HepG2 (cell line): ENCODE measurements around the gene TF. TPM values are rescaled to one million over a fixed set of nuclear protein-coding genes. Genes with fewer than 3 reads are reported as not detected.

ENCODE experiments used
- CENPBD1 ChIP-seq: sonication (generic); formaldehyde crosslinking; IDR thresholded peaks from 2 replicates; pipeline ENCODE4 v1.8.0; 2022; ENCODE audit warnings: missing genetic modification reagents, low read depth, mild to moderate bottlenecking, borderline replicate concordance
- EEA1 ChIP-seq: sonication (generic); formaldehyde crosslinking; IDR thresholded peaks from 2 replicates; pipeline ENCODE4 v1.5.1; 2020; ENCODE audit warnings: mild to moderate bottlenecking, missing genetic modification reagents, borderline replicate concordance
- EHMT2 ChIP-seq: fragments of 200-600 bp; sonication (generic); IDR thresholded peaks from 2 replicates; pipeline ENCODE4 v1.7.0; 2017; ENCODE audit warnings: antibody characterized with exemption, low read depth, low read length, borderline replicate concordance
- GTF2F1 ChIP-seq: fragments of 150-350 bp; IDR thresholded peaks from 2 replicates; pipeline ENCODE4 v1.6.1; 2014; ENCODE audit warnings: low read length
- JUND ChIP-seq: sonication (generic); formaldehyde crosslinking; IDR thresholded peaks from 2 replicates; pipeline ENCODE4 v1.8.0; 2022; ENCODE audit warnings: mild to moderate bottlenecking, missing genetic modification reagents
- KDM3A ChIP-seq: IDR thresholded peaks from 2 replicates; pipeline ENCODE4 v1.6.1; 2018; ENCODE audit warnings: low read depth, missing compliant biosample characterization
- MAFF ChIP-seq: IDR thresholded peaks from 2 replicates; pipeline ENCODE4 v1.6.1; 2011; ENCODE audit warnings: low read depth, low read length, improper control_type of control experiment
- MBNL3 ChIP-seq: fragments of 250-450 bp; sonication (Bioruptor Pico); conservative IDR thresholded peaks from 2 replicates; pipeline ENCODE4 v1.8.0; 2022; ENCODE audit warnings: mild to moderate bottlenecking, inconsistent platforms
- MEF2D ChIP-seq: sonication (generic); formaldehyde crosslinking; IDR thresholded peaks from 2 replicates; pipeline ENCODE4 v1.5.1; 2020; ENCODE audit warnings: mild to moderate bottlenecking, missing genetic modification reagents
- PHF8 ChIP-seq: sonication (generic); formaldehyde crosslinking; IDR thresholded peaks from 2 replicates; pipeline ENCODE4 v1.5.0; 2020; ENCODE audit warnings: missing genetic modification reagents
- POLR2AphosphoS5 ChIP-seq: IDR thresholded peaks from 2 replicates; pipeline ENCODE4 v1.6.1; 2012; ENCODE audit warnings: low read depth, low read length
- PRMT3 ChIP-seq: sonication (generic); formaldehyde crosslinking; IDR thresholded peaks from 2 replicates; pipeline ENCODE4 v1.8.1; 2022; ENCODE audit warnings: low read depth, mild to moderate bottlenecking, moderate library complexity, missing genetic modification reagents, borderline replicate concordance
- SALL2 ChIP-seq: sonication (generic); formaldehyde crosslinking; IDR thresholded peaks from 2 replicates; pipeline ENCODE4 v1.8.1; 2023; ENCODE audit warnings: mild to moderate bottlenecking, missing genetic modification reagents, inconsistent platforms
- ZEB1 ChIP-seq: IDR thresholded peaks from 2 replicates; pipeline ENCODE4 v1.6.1; 2012; ENCODE audit warnings: mild to moderate bottlenecking, low read depth, inconsistent platforms; ENCODE audit not compliant: insufficient replicate concordance
- ZNF256 ChIP-seq: sonication (generic); formaldehyde crosslinking; conservative IDR thresholded peaks from 2 replicates; pipeline ENCODE4 v1.4.0; 2020; ENCODE audit warnings: missing genetic modification reagents
- ZNF274 ChIP-seq: sonication (generic); formaldehyde crosslinking; IDR thresholded peaks from 2 replicates; pipeline ENCODE4 v1.5.1; 2020; ENCODE audit warnings: mild to moderate bottlenecking, missing genetic modification reagents
- ZNF660 ChIP-seq: sonication (generic); formaldehyde crosslinking; IDR thresholded peaks from 2 replicates; pipeline ENCODE4 v1.5.1; 2020; ENCODE audit warnings: mild to moderate bottlenecking, low read depth, missing genetic modification reagents, borderline replicate concordance
- ZNF737 ChIP-seq: sonication (generic); formaldehyde crosslinking; IDR thresholded peaks from 2 replicates; pipeline ENCODE4 v1.5.0; 2020; ENCODE audit warnings: missing genetic modification reagents, mild to moderate bottlenecking, borderline replicate concordance
- ZNF777 ChIP-seq: sonication (generic); formaldehyde crosslinking; IDR thresholded peaks from 2 replicates; pipeline ENCODE4 v1.4.0; 2020; ENCODE audit warnings: missing genetic modification reagents
- ZSCAN21 ChIP-seq: sonication (generic); formaldehyde crosslinking; IDR thresholded peaks from 2 replicates; pipeline ENCODE4 v1.8.0; 2022; ENCODE audit warnings: mild to moderate bottlenecking, missing genetic modification reagents, moderate library complexity, borderline replicate concordance
- polyA plus RNA-seq, 8 experiments: library from polyadenylated mRNA; depleted of rRNA in 3 of 8; stranded (reverse) in 7 of 8; unstranded in 1 of 8; fragments of >200 nt; fragmentation: Illumina TruSeq in 4 of 8; extraction: Trizol in 4 of 8; gene quantifications; 2 replicates each; pipeline versions ENCODE4 v1.2.1 to v1.2.3, GENCODE V29; 2011 to 2016; ENCODE audit warnings: low read depth in 4 of 8, missing spikeins in 1 of 8, mixed read lengths in 1 of 8; ENCODE audit not compliant: insufficient read depth in 1 of 8
- total RNA-seq, 5 experiments: library from RNA; depleted of rRNA; stranded (reverse); fragments of >200 nt; fragmentation: Illumina TruSeq; extraction: Trizol; gene quantifications; 2 replicates each; pipeline ENCODE4 v1.2.3, GENCODE V29; 2016; ENCODE audit warnings: low read depth in 1 of 5
- TF ChIP-seq, protein P1 (sequence below): IDR thresholded peaks from 2 replicates; pipeline ENCODE4 v1.6.1; 2012; ENCODE audit warnings: inconsistent platforms
- TF ChIP-seq, protein P2 (sequence below): IDR thresholded peaks from 2 replicates; pipeline ENCODE4 v1.6.1; 2016; ENCODE audit warnings: mild to moderate bottlenecking, missing biosample characterization, missing genetic modification reagents
- TF ChIP-seq, protein P3 (sequence below): sonication (generic); formaldehyde crosslinking; IDR thresholded peaks from 2 replicates; pipeline ENCODE4 v1.4.0; 2020; ENCODE audit warnings: mild to moderate bottlenecking, missing genetic modification reagents, borderline replicate concordance
- TF ChIP-seq, protein P4 (sequence below), 2 experiments: fragments of 450-650 bp in 1 of 2; sonication (generic) in 1 of 2; formaldehyde crosslinking; IDR thresholded peaks; 2 replicates each; pipeline versions ENCODE4 v1.5.0 to v1.8.0; 2020 to 2022; ENCODE audit warnings: mild to moderate bottlenecking in 1 of 2, missing genetic modification reagents in 1 of 2

The TF gene
- total and polyA plus RNA-seq, 2 of the 13 experiments (the other 11 are each of a cell fraction or from before 2014, with no cell fraction given), result 10,074 to 11,821 TPM

DNA sequence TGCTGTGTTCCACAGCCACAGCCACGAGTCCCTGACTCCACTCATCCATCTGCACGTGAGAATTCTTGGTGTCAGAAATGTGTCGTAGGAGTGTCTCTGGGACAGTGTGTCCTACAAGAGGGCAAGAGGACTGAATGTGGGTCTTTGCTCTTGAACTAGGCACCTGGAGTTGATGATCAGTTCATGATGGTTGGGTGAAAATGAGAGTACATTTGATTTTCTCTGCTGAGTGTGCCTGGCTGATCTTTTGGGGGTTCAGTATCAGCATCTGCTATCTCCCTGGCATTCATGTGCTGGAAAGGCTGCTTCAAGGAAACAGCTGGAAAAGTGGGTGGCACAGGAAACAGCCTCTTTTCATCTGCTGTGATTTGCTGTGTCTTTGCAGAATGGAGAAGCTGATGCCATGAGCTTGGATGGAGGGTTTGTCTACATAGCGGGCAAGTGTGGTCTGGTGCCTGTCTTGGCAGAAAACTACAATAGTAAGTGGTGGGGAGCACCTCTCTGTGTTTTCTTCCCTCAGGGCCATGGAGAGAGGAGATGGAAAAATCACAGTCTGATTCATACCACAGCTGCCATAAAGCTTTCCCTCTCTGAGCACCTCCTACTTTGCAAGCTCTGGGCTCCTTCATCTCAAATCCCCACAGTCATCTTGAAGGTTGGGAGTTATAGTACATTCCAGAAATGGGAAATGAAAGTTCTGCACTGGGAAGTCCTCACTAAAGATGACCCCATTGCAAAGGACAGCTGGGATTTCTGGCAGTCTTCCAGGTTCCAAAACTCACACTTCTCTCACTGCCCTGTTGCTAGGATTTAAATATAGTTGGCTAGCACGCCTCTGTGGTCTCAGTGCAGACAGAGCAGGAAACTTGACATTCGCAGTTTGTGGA, 17.8 kb downstream of the TF start (continued):
- TF ChIP-seq JUND (no peak), ZSCAN21 (peak; percentile 24; the same call in 1 of the 2 replicates), ZNF737 (CRISPR knock-in tag) (no peak), PHF8 (CRISPR knock-in tag) (no peak), ZNF274 (CRISPR knock-in tag) (no peak), EEA1 (CRISPR knock-in tag) (no peak), PRMT3 (CRISPR knock-in tag) (0 out of 2 replicates have a peak, but pooled peaks have one; percentile 47), GTF2F1 (no peak), CENPBD1 (CRISPR knock-in tag) (no peak), ZEB1 (no peak), EHMT2 (no peak), KDM3A (CRISPR knock-in tag) (no peak), ZNF256 (CRISPR knock-in tag) (no peak), MEF2D (no peak), SALL2 (CRISPR knock-in tag) (no peak), ZNF660 (no peak), MBNL3 (no peak), MAFF (no peak), ZNF777 (CRISPR knock-in tag) (no peak), POLR2AphosphoS5 (peak; percentile 80)
- TF ChIP-seq, protein P1, sequence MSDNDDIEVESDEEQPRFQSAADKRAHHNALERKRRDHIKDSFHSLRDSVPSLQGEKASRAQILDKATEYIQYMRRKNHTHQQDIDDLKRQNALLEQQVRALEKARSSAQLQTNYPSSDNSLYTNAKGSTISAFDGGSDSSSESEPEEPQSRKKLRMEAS, result no peak
- TF ChIP-seq, protein P2, sequence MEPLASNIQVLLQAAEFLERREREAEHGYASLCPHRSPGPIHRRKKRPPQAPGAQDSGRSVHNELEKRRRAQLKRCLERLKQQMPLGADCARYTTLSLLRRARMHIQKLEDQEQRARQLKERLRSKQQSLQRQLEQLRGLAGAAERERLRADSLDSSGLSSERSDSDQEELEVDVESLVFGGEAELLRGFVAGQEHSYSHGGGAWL (CRISPR knock-in tag), result no peak
- TF ChIP-seq, protein P3, sequence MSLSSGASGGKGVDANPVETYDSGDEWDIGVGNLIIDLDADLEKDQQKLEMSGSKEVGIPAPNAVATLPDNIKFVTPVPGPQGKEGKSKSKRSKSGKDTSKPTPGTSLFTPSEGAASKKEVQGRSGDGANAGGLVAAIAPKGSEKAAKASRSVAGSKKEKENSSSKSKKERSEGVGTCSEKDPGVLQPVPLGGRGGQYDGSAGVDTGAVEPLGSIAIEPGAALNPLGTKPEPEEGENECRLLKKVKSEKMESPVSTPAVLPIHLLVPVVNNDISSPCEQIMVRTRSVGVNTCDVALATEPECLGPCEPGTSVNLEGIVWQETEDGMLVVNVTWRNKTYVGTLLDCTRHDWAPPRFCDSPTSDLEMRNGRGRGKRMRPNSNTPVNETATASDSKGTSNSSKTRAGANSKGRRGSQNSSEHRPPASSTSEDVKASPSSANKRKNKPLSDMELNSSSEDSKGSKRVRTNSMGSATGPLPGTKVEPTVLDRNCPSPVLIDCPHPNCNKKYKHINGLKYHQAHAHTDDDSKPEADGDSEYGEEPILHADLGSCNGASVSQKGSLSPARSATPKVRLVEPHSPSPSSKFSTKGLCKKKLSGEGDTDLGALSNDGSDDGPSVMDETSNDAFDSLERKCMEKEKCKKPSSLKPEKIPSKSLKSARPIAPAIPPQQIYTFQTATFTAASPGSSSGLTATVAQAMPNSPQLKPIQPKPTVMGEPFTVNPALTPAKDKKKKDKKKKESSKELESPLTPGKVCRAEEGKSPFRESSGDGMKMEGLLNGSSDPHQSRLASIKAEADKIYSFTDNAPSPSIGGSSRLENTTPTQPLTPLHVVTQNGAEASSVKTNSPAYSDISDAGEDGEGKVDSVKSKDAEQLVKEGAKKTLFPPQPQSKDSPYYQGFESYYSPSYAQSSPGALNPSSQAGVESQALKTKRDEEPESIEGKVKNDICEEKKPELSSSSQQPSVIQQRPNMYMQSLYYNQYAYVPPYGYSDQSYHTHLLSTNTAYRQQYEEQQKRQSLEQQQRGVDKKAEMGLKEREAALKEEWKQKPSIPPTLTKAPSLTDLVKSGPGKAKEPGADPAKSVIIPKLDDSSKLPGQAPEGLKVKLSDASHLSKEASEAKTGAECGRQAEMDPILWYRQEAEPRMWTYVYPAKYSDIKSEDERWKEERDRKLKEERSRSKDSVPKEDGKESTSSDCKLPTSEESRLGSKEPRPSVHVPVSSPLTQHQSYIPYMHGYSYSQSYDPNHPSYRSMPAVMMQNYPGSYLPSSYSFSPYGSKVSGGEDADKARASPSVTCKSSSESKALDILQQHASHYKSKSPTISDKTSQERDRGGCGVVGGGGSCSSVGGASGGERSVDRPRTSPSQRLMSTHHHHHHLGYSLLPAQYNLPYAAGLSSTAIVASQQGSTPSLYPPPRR (CRISPR knock-in tag), result no peak
- TF ChIP-seq, protein P4, sequence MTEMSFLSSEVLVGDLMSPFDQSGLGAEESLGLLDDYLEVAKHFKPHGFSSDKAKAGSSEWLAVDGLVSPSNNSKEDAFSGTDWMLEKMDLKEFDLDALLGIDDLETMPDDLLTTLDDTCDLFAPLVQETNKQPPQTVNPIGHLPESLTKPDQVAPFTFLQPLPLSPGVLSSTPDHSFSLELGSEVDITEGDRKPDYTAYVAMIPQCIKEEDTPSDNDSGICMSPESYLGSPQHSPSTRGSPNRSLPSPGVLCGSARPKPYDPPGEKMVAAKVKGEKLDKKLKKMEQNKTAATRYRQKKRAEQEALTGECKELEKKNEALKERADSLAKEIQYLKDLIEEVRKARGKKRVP (CRISPR knock-in tag; IDR thresholded peaks at IDR 0.05), result no peak
